HG03045 (cell line): ENCODE data around the gene SLC6A8.
"Not testable (repeated sequence)": the region's sequence is repeated elsewhere in the genome, so short reads cannot be mapped to it uniquely, and the experiment has no call there.

Experiments used
- ATAC-seq: cut with Tn5 transposase; IDR thresholded peaks from one replicate; pipeline ENCODE4 v1.9.1; 2021; ENCODE audit warnings: mild to moderate bottlenecking, moderate library complexity; ENCODE audit not compliant: unreplicated experiment

SLC6A8 gene

GRCh38 chrX:153728951-153729631 is 41.4 kb downstream of the SLC6A8 start:
- ATAC-seq = no peak

DNA sequence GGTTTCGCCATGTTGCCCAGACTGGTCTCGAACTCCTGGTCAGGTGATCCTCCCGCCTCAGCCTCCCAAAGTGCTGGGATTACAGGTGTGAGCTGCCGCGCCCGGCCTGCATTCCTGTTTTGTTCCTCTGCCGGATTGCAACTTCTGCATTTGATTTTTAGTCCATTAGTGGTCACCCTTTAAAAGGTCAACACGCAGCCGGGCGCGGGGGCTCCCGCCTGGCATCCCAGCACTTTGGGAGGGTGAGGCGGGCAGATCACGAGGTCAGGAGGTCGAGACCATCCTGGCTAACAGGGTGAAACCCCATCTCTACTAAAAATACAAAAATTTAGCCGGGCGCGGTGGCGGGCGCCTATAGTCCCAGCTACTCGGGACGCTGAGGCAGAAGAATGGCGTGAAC is 42.4 kb downstream of the SLC6A8 start:
- not testable (repeated sequence) for ATAC-seq

- no peak for ATAC-seq
Measured at GRCh38 chrX:153731117-153731844, 43.6 kb downstream of the SLC6A8 start.

DNA sequence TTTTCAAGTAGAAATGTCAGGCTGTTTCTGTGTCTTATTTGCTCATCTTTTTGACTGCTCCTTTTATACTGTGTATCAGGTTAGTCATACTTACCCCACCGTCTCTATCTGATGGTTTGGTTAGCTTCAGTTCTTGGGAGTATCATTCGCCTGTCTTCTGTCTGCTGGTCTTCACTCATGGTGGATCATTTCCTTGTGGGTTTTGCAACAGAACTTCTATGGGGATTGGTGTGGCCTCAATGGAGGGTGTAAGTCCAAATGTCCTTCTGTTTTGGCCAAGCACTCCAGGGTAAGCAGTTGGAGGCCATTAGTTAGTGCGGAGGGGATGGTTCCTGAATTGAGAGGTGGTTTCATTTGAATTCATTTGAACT is 44.1 kb downstream of the SLC6A8 start:
- no peak for ATAC-seq

DNA sequence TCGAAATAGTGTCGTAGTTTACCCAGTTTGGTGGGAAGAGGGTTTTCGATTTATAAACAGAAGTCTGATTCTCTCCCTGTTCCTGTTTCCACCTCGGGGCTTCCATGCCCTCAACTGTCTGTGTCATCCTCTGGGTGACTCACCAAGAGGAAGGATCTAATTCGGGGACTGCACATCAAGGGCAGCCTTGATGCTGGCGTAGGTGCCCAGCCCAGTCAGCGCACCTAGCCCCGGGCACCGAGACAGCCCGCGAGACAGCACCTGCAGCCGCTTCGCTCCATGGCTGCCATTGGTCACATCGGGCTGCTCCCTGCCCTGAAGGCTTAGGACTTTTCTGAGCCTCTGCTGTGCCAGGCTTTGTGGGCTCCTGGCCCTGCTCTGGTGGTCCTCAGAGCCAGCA is 44.7 kb downstream of the SLC6A8 start:
- ATAC-seq = no peak

DNA sequence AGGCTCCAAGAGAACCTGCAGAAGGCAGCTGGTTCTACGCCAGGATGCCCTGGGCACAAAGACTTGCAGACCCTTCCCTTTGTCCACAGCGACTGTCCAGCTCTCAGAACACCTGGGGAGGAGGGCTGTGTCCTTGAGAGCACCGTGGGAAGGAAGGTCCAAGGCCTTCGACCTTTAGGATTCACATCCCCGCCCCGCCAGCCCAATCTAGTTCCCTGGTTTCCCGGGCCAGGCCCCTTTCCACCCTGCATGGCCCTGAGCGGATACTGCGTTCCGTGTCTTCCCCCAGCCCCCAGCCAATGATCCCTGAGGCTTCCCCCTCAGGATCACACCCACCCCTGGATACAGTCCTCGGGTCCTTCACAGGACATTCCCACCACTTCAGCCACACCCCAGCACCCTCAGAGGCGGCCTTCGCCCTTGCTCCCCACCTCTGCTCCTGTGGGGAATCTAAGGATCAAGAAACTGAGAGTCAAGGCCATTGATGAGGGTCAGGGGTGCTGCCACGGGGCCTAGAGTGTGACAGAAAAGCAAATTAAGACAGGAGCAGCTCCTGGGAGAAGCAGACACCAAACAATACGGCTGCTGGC is 46.0 kb downstream of the SLC6A8 start:
- ATAC-seq = no peak

DNA sequence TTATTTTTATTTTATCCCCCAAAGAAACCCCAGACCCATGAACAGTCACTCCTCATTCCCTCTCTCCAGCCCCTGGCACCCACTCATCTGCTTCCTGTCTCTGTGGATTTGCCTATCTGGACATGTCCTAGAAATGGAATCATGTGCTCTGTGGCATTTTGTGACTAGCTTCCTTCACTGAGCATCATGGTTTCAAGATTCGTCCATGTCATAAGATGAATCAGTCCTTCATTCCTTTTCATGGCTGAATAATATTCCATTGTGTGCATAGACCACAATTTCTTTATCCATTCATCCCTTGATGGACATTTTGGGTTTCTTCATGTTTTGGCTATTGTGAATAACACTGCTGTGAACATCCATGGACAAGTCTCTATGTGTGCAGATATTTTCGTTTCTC is 47.1 kb downstream of the SLC6A8 start:
- ATAC-seq = no peak

- no peak for ATAC-seq
Measured at GRCh38 chrX:153735274-153735673, 47.5 kb downstream of the SLC6A8 start.

DNA sequence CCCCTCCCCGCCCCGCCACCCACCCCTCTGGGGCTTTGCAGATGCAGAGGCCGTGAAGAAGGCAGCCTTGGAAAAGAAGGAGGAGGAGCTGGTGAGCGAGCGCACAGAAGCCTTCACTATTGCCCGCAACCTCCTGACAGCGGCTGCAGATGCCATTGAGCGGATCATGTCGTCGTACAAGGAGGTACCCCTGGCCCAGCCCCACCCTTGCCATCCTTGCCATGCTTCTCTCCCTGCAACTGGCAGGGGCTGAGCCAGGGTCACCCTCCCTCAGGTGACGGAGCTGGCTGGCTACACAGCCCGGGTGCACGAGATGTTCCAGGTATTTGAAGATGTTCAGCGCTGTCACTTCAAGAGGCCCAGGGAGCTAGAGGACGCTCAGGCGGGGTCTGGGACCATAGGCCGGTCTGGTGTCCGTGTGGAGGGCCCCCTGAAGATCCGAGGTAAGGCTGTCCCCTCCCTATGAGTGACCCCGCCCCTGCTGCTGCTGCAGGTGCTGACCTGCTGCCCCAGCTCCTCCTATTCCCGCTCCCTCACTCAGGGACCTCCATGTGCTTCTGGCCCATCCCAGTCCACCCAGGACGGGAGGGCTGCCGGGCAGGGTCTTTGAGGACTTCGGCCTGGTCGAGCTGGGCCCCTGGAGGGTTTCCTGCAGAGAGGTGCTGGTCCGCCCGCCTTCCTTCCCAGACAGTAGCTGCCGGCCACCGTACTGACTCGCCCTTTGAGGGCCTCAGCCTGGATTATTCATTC is 48.5 kb downstream of the SLC6A8 start:
- ATAC-seq = no peak

GRCh38 chrX:153736871-153737441 is 49.2 kb downstream of the SLC6A8 start:
- no peak for ATAC-seq

DNA sequence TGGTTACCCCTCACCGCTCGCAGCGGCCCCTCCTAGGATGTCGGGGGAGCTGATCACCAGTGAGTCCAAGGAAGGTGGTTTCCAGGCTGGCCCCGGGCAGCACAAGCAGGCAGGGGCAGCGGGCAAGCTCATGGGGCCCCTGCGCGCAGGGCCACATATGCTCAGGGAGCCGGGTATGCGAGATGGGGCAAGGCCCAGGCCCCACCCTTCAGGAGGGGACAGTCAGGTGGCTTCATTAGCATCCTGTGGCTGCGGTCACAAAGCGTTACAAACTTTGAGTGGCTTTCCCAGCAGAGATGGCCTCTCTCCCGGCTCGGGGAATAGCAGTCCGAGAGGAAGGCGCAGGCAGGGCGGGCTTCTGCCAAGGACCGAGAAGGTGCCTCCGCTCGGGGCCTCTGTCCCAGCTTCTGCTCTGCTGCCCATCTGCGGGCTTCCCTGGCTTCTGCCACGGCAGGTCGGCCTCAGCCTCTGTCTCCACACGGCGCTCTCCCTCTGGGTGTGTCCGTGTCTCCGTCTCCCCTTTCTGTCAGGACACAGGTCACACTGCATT is 50.4 kb downstream of the SLC6A8 start:
- no peak for ATAC-seq

GRCh38 chrX:153739754-153740486 is 52.2 kb downstream of the SLC6A8 start:
- no peak for ATAC-seq

GRCh38 chrX:153740631-153741222 is 53.0 kb downstream of the SLC6A8 start:
- ATAC-seq = no peak

DNA sequence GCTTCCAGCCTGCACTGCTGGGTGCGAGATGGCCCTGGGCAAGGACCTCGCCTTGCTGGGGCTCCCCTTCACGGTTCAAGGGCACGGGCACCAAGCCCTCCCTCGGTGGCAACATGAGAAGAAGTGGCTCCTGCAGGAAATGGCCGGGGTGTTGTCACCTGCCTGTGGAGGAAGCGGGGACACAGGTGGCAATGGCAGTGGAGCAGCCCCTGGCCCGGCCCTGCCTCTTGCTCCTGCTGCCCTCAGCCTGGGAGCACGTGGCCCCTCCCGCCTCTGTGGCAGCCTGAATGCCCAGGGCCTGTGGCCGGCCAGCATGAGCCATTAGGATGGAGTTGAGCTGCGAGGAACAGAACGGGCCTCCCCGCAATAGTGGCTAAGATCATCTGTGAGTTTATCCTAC is 53.7 kb downstream of the SLC6A8 start:
- ATAC-seq = no peak

DNA sequence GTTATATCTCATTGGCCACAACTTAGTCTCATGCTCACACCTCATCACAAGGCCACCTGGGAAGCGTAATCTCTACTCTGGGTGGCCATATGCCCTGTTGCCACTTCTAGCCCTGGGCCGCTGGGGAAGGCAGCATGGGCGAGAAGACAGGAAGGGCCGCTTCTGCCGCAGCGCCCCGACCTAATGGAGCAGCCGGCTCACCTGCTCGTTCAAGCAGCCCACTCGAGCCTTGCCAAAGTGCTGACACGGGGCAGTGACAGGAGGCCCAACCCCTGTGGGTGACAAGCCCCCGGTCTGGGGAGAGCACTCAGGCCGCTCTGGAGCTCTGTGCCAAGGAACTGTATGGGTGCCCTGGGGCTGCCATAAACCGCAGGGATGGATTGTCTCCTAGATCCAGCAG is 54.4 kb downstream of the SLC6A8 start:
- ATAC-seq = not testable (repeated sequence)

DNA sequence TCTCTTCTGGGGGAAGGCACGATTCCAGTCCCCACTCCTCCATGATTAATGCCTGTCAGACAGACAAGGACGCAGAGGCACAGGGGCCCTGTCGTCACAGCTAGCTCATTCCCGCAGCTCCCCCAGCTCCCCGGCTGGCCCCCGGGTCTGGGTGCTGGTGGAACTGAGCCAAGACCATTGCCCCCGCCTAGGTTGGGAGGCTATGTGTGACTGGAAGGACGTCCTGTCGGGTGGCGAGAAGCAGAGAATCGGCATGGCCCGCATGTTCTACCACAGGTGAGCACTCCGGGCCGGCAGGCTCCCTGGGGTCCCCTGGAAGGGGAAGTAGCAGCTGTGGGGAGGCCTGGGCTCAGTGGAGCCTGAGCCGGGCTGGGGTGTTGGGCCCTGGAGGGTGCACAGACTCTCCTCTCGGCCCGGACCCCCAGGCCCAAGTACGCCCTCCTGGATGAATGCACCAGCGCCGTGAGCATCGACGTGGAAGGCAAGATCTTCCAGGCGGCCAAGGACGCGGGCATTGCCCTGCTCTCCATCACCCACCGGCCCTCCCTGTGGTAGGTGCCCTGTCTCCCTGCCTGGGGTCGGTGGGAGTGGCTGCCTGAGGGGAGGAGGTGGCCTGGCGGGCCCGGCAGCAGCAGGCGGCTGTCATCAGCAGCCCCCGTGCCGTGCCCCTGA is 55.2 kb downstream of the SLC6A8 start:
- not testable (repeated sequence) for ATAC-seq

- not testable (repeated sequence) for ATAC-seq
Measured at GRCh38 chrX:153743468-153744209, 55.9 kb downstream of the SLC6A8 start.

DNA sequence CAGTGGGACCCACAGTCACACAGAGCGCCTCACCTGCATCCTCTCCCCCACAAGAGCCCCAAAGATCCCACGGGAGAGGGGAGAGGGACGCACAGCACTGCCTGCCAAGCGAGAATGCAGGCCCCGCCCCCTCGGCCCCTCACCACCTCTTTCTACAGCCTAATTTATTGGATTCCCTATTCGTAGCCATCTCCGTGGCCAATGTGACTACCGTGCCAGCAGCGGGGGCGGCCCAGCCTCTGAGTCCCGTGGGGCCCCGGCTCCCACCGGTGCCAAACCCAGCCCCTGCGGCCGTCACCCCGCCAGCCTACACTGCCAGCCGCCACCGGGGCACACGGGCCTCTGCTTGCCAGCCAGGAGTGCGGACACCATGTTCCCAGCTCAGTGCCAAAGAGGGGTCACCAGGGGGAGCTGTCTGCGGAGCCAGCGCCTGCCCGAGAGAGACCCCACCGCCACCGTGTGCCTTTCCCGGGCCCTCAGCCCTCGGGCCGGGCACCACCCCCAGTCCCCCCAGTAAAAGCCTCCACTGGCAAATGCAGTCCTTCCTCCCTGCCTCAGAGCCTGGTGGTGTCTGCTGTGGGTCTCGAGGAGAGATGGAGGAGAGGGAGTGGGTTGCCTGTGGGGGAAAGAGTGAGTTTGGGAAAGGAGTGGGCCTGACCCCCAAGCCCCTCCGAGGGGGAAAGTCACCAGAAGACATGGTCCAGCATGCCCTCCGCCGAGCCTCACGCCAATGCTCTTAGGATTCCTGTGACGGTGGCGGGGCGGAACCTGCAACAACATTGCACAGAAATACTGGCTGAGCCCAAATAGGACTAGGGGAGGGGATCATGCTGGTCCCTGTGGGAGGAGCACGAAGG is 56.7 kb downstream of the SLC6A8 start:
- no peak for ATAC-seq
